ENCODE data around the gene KCNJ14.

KCNJ14 gene

DNA sequence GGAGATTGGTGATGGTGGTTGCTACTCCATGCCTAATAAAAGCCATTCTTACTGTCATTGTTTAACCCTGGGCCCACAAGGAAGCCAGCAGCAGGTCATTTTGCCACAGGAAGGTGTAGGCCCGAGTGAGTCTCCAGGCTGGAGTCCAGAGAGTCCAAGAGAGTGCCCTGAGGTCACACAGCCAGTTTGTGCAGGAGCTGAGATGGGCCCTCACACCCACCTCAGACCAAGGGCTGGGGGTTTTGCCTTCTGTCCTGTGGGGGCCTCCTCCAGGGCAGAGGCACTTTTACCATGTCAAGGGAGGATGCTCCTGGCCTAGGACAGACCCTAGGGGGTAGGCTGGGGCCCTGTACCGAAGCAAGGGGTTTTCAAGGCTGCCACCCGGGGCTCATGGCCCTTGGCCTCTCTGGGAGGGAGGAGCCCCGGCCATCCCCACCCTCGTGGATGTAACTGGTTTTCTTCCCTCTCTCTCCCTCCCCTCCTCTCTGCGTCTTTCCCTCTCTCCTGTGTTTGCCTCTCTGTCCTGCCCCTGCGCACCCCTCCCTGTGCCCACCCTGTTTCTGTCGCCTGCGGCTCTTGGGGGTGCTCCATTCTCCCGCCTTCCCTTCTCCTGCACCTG, 21.8 kb downstream of the KCNJ14 start:
- no peak for TF ChIP-seq CTCF (IDR thresholded peaks at IDR 0.05; ENCODE audit: low read depth, low read length)
- DNase-seq (ENCODE audit: extremely low read depth, low read depth): no peak

- DNase-seq (ENCODE audit: extremely low read depth, low read depth): no peak
- no peak for TF ChIP-seq CTCF (IDR thresholded peaks at IDR 0.05; ENCODE audit: low read depth, low read length)
These were observed 22.4 kb downstream of the KCNJ14 start for GRCh38 chr19:48477698-48478338.

- no peak for TF ChIP-seq CTCF (IDR thresholded peaks at IDR 0.05; ENCODE audit: low read depth, low read length)
- no peak for DNase-seq (ENCODE audit: extremely low read depth, low read depth)
These were observed 23.2 kb downstream of the KCNJ14 start for GRCh38 chr19:48478339-48479256.

DNA sequence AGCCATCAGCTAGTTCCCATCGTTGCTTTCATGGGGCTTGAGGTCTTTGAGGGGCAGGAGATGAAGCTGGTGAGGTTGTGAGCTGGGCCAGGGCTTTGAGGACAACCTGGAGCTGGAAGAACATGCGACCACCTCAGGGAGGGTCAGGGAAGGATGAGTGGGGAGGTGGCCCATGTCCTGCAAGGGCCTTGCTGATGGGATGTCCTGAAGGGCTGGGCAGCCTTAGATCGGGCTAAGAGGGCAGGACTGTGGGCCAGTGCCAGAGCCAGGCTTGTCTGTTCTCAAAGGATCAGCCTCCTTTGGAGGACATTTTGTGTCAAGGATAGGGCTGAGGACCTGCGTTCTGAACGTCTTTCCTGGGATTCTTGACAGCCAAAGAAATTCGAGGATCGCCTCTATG, 24.3 kb downstream of the KCNJ14 start:
- no peak for TF ChIP-seq CTCF (IDR thresholded peaks at IDR 0.05; ENCODE audit: low read depth, low read length)
- DNase-seq (ENCODE audit: extremely low read depth, low read depth): no peak

- DNase-seq (ENCODE audit: extremely low read depth, low read depth): no peak
- no peak for TF ChIP-seq CTCF (IDR thresholded peaks at IDR 0.05; ENCODE audit: low read depth, low read length)
These were observed 24.8 kb downstream of the KCNJ14 start for GRCh38 chr19:48480183-48480557.

DNA sequence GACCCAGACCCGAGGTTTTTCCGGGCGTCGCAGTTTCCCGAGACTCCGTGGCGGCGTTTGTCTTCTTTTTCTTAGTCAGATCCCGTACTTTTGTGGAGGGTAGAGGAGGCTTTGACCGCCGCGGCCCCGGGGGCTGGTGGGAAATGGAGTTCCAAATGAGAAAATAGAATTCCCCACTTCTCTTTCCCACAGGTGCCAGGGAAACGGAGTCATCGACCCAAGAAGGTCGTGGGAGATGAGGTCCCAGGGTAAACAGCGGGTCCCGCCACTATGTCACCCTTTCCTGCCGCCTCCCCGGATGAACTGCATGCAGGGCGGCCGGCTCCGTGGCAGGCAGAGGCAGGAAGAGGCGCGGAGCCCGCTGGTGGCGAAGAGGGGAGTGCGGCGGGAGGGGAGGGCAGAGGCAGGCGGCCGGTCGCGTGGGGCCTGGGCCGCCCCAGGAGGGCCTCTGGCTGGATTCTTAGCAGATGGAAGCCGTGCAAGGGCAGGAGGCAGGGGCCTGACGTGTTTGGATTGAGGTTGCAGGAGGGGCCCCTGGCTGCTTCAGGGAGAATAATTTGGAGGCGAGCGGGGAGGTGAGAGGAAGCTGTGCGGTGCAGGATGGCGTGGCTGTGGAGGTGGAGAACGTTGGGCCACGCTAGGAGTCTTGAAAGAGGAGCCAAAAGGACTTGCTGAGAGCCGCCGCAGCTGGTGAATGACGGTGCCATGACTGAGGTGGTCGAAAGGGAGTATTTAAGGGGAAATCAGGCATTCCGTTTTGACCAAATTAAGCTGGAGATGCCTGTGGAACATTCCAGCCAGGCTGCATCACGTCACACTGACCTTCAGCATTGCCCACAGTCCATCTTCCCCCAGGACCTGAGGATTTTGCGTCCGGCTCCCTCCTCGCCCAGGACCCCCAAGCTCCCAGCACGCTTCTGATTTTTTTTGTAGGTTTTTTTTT, 25.5 kb downstream of the KCNJ14 start:
- no peak for TF ChIP-seq CTCF (IDR thresholded peaks at IDR 0.05; ENCODE audit: low read depth, low read length)
- no peak for DNase-seq (ENCODE audit: extremely low read depth, low read depth)
